ENCODE measurements around the gene TAOK3.
A peak's percentile ranks its signal among the peaks of the same experiment; 100 is the strongest.

Gene TAOK3

DNA sequence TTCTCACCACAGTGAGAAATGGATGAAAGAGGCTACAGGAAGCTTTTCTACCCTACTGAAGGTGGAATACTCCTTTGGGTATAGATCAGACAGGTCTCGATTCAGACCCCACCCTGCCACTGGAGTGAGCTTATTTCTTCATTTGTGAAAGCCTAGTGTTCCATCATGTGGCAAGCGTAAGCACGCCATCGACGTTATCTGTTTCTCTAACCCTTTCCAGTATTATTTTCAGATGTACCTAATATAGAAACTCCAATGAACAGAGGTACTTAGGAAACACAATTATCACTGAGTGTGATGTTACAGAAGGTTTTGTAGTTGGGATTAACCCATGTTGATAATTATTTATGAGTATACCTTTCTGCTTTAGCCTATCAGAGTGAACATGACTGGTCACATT, 224.4 kb downstream of the TAOK3 start:
- no peak for TF ChIP-seq CTCF (conservative IDR thresholded peaks at IDR 0.05; ENCODE audit: low read depth, low read length)
- DNase-seq (ENCODE audit: low read depth), result no peak
- no peak overlapping the region for H3K4me3 ChIP-seq (ENCODE audit: low read depth, low read length)

DNA sequence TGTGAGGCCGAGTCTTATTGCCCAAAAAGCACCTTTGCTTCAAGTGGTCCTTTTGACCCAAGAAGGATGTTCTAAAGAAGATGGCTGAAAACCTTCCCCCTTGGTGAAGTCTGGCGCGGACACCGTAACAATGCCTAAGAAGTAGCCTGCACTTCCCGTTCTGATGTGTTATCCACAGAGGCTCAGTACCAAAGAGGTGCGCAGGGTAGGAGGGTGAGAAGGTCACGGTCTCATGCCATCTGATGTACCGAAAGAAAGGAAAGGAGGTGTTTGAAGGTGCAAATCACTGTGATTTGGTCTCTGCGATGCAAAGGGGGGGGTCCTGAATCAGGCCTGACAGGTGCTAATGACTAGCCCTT, 226.9 kb downstream of the TAOK3 start:
- no peak overlapping the region for H3K4me3 ChIP-seq (ENCODE audit: low read depth, low read length)
- DNase-seq (ENCODE audit: low read depth), result no peak
- no peak for TF ChIP-seq CTCF (conservative IDR thresholded peaks at IDR 0.05; ENCODE audit: low read depth, low read length)

GRCh38 chr12:118145113-118145797, 227.5 kb downstream of the TAOK3 start:
- no peak for DNase-seq (ENCODE audit: low read depth)
- H3K4me3 ChIP-seq (ENCODE audit: low read depth, low read length), result no peak overlapping the region
- no peak for TF ChIP-seq CTCF (conservative IDR thresholded peaks at IDR 0.05; ENCODE audit: low read depth, low read length)

DNA sequence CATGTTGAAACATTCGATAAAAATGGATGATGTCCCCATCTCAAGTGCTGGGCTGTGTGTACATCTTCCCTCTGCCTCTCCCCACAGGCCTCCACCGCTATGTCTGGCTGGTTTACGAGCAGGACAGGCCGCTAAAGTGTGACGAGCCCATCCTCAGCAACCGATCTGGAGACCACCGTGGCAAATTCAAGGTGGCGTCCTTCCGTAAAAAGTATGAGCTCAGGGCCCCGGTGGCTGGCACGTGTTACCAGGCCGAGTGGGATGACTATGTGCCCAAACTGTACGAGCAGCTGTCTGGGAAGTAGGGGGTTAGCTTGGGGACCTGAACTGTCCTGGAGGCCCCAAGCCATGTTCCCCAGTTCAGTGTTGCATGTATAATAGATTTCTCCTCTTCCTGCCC, 228.2 kb downstream of the TAOK3 start:
- DNase-seq (ENCODE audit: low read depth), result no peak

DNA sequence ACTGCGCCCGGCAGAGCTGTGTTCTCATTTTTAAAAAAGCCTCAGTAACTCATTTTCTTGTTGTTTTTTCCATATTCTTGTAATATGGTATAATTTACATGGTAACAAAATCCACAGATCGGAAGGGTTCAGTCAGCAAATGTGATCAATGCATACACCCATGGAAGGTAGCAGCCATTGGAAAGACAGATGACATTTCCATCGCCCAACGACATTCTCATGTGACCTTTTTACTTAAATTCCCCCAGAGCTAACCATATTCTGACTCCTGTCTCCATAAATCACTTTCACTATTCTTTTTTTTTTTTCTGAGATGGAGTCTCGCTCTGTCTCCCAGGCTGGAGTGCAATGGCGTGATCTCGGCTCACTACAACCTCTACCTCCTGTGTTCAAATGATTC, 231.9 kb downstream of the TAOK3 start:
- no peak for TF ChIP-seq CTCF (conservative IDR thresholded peaks at IDR 0.05; ENCODE audit: low read depth, low read length)
- DNase-seq (ENCODE audit: low read depth), result no peak
- no peak overlapping the region for H3K4me3 ChIP-seq (ENCODE audit: low read depth, low read length)

More for the DNA sequence above, 228.2 kb downstream of the TAOK3 start:
- no peak overlapping the region for H3K4me3 ChIP-seq (ENCODE audit: low read depth, low read length)
- no peak for TF ChIP-seq CTCF (conservative IDR thresholded peaks at IDR 0.05; ENCODE audit: low read depth, low read length)

GRCh38 chr12:118137148-118137678, 235.5 kb downstream of the TAOK3 start:
- peak overlapping the region; percentile 95 for H3K4me3 ChIP-seq (ENCODE audit: low read depth, low read length)
- no peak for TF ChIP-seq CTCF (conservative IDR thresholded peaks at IDR 0.05; ENCODE audit: low read depth, low read length)
- no peak for DNase-seq (ENCODE audit: low read depth)

GRCh38 chr12:118136559-118137003, 236.1 kb downstream of the TAOK3 start:
- TF ChIP-seq CTCF (conservative IDR thresholded peaks at IDR 0.05; ENCODE audit: low read depth, low read length), result no peak
- DNase-seq (ENCODE audit: low read depth), result peak; percentile 34
- peak overlapping the region; percentile 95 for H3K4me3 ChIP-seq (ENCODE audit: low read depth, low read length)

Data from choroid plexus epithelial cell (primary cell).